ENCODE results near the gene SLC35A4. TPM values are rescaled to one million over a fixed set of nuclear protein-coding genes. Genes with fewer than 3 reads are reported as not detected.
A peak's percentile ranks its signal among the peaks of the same experiment; 100 is the strongest.

Gene SLC35A4
- total RNA-seq, 1 donor from 2014 or later = 20.7 TPM

DNA sequence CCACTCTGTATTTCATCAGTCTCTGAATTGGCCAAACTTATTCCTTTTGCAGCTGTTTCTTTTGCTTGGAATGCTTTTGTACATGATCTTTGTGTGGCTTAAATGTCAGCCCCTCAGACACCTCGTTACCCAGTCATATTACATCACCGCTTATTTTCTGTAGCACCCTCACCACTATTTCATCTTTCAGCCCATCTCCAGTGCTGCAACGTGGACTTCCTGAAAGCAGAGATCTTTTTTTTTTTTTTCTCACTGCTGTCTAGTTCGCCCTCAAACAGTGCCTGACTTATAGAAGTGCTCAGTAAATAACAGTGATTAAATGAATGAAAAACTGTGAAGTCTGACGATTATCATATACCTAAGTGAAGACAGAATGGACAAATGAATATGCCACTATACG lies 8.2 kb upstream of the SLC35A4 start:
- Histone ChIP-seq H3K9me3 (ENCODE audit: low read depth) (no peaks in the 10 kb centered on the region), H3K79me2 (ENCODE audit: low read depth) (peaks cover 46% of the 10 kb centered on the region), H3K9ac (peak overlapping the region; percentile 77), H2AFZ (replicated peaks) (no peak overlapping the region), H4K20me1 (ENCODE audit: low read depth) (peaks cover 14% of the 10 kb centered on the region), H3K27me3 (no peaks in the 10 kb centered on the region), H3K4me3 (peak overlapping the region; percentile 84), H3K36me3 (no peaks in the 10 kb centered on the region), H3K27ac (no peak overlapping the region), H3F3A (ENCODE audit: low read depth) (peaks cover 7% of the 10 kb centered on the region), H3K4me1 (peaks cover 12% of the 10 kb centered on the region), H3K4me2 (peak overlapping the region; percentile 93)
- H3K9me3 Mint-ChIP-seq = no peaks in the 10 kb centered on the region
- TF ChIP-seq EZH2 (IDR thresholded peaks at IDR 0.05) = no peak
- TF ChIP-seq, protein P1, sequence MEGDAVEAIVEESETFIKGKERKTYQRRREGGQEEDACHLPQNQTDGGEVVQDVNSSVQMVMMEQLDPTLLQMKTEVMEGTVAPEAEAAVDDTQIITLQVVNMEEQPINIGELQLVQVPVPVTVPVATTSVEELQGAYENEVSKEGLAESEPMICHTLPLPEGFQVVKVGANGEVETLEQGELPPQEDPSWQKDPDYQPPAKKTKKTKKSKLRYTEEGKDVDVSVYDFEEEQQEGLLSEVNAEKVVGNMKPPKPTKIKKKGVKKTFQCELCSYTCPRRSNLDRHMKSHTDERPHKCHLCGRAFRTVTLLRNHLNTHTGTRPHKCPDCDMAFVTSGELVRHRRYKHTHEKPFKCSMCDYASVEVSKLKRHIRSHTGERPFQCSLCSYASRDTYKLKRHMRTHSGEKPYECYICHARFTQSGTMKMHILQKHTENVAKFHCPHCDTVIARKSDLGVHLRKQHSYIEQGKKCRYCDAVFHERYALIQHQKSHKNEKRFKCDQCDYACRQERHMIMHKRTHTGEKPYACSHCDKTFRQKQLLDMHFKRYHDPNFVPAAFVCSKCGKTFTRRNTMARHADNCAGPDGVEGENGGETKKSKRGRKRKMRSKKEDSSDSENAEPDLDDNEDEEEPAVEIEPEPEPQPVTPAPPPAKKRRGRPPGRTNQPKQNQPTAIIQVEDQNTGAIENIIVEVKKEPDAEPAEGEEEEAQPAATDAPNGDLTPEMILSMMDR (IDR thresholded peaks at IDR 0.05) = no peak
- no peak for TF ChIP-seq EZH2phosphoT487 (IDR thresholded peaks at IDR 0.05)
- peaks cover 20% of the 10 kb centered on the region for H3K4me1 Mint-ChIP-seq
- DNase-seq (ENCODE audit: low spot score) = no peak
- peaks cover 17% of the 10 kb centered on the region for H3K36me3 Mint-ChIP-seq
- H3K27ac Mint-ChIP-seq = peak overlapping the region; percentile 26
- peaks cover 4% of the 10 kb centered on the region for H3K27me3 Mint-ChIP-seq (ENCODE audit: insufficient read depth, low read depth)
- peak overlapping the region; percentile 93 for H3K4me3 Mint-ChIP-seq

DNA sequence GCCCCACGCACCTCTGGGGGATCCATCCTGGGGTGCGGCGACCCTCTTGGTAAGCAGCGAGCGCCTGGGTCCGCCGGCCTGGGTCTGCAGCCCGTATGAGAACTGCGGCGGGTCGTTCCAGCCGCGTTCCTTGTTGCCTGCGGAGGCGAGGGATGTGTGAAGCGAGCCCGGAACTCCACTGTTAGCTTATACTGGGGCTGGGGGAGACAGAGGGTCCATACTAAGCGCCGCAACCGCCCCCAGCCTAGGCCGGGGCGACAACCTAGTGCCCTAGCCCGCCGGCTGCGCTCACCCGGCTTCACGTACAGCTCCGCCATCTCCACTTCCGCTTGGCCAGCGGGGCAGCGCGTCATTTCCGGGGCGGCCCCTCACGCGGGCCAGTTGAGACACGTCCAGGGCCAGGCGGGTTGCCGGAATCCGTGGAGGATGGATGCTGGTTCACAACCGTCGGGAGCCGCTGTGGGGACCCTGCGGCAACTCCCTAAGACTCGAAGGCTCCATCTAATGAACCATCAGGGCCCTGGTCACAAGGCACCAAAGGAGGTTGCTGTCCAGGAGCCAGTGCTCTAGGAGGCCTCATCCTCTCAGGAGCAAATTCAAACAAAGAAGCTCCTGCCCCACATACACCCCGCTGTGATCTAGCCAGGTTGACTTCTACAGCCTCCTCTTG lies 7.4 kb upstream of the SLC35A4 start, which contains the start of gene SRA1:
SRA1 (minus strand) TSS at position 338 of the 670 bp plus-strand sequence; CDS start at position 317, 21 bp downstream.
- Histone ChIP-seq H3K27me3 (no peaks in the 10 kb centered on the region), H3F3A (ENCODE audit: low read depth) (peaks cover 7% of the 10 kb centered on the region), H3K36me3 (no peaks in the 10 kb centered on the region), H3K9ac (peak within 1 kb of the TSS; percentile 77), H3K4me2 (peak within 1 kb of the TSS; percentile 93), H3K4me3 (peak within 1 kb of the TSS; percentile 84), H3K9me3 (ENCODE audit: low read depth) (no peaks in the 10 kb centered on the region), H3K27ac (peak within 1 kb of the TSS; percentile 35), H4K20me1 (ENCODE audit: low read depth) (peaks cover 7% of the 10 kb centered on the region), H3K4me1 (peaks cover 12% of the 10 kb centered on the region), H3K79me2 (ENCODE audit: low read depth) (peaks cover 46% of the 10 kb centered on the region), H2AFZ (replicated peaks) (peak within 1 kb of the TSS; percentile 35)
- Mint-ChIP-seq H3K27me3 (ENCODE audit: insufficient read depth, low read depth) (peaks cover 4% of the 10 kb centered on the region), H3K9me3 (no peaks in the 10 kb centered on the region), H3K27ac (peak within 1 kb of the TSS; percentile 82), H3K4me1 (peaks cover 20% of the 10 kb centered on the region), H3K36me3 (peaks cover 16% of the 10 kb centered on the region), H3K4me3 (peak within 1 kb of the TSS; percentile 93)
- TF ChIP-seq EZH2phosphoT487 (IDR thresholded peaks at IDR 0.05) (no peak), EZH2 (IDR thresholded peaks at IDR 0.05) (no peak)
- TF ChIP-seq, protein P1 (IDR thresholded peaks at IDR 0.05) = no peak
- DNase-seq (ENCODE audit: low spot score) = peak; percentile 93

DNA sequence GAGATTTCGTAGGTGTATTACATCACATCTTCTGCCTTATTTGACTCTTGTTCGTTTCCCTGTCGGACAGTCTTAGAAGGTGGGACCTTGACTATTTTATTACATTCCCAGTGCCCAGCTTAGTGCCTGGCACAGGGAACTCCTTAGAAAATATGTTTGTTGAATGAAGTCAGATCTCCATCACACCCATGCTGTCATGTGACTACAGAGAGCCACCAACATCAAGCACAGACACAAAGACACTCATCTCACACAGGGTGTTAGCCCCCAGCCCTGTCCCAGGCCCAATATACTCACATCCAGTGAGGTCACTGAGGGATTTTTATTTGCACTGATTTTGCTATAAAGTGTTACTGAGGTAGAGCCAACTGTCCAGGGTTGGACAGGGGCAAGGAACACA lies 6.7 kb upstream of the SLC35A4 start:
- DNase-seq (ENCODE audit: low spot score) = no peak
- H3K27me3 Mint-ChIP-seq (ENCODE audit: insufficient read depth, low read depth) = peaks cover 4% of the 10 kb centered on the region
- peak overlapping the region; percentile 93 for H3K4me3 Mint-ChIP-seq
- Histone ChIP-seq H3F3A (ENCODE audit: low read depth) (peaks cover 7% of the 10 kb centered on the region), H3K36me3 (no peaks in the 10 kb centered on the region), H3K79me2 (ENCODE audit: low read depth) (peaks cover 41% of the 10 kb centered on the region), H3K4me1 (peaks cover 12% of the 10 kb centered on the region), H3K9me3 (ENCODE audit: low read depth) (no peaks in the 10 kb centered on the region), H3K27me3 (no peaks in the 10 kb centered on the region), H3K9ac (no peak overlapping the region), H3K27ac (peak overlapping the region; percentile 35), H2AFZ (replicated peaks) (peak overlapping the region; percentile 35), H4K20me1 (ENCODE audit: low read depth) (peaks cover 7% of the 10 kb centered on the region), H3K4me2 (peak overlapping the region; percentile 93), H3K4me3 (peak overlapping the region; percentile 84)
- no peaks in the 10 kb centered on the region for H3K9me3 Mint-ChIP-seq
- H3K4me1 Mint-ChIP-seq = peaks cover 26% of the 10 kb centered on the region
- H3K36me3 Mint-ChIP-seq = peaks cover 15% of the 10 kb centered on the region
- TF ChIP-seq, protein P1 (IDR thresholded peaks at IDR 0.05) = no peak
- no peak for TF ChIP-seq EZH2 (IDR thresholded peaks at IDR 0.05)
- TF ChIP-seq EZH2phosphoT487 (IDR thresholded peaks at IDR 0.05) = no peak
- peak overlapping the region; percentile 82 for H3K27ac Mint-ChIP-seq

All from neural progenitor cell (in vitro differentiated cells).